Esophagus muscularis mucosa (tissue), 3 donors: ENCODE data around the gene CDC16.

Experiments used
- POLR2AphosphoS5 ChIP-seq, 2 donors: sonication (generic); formaldehyde crosslinking; IDR thresholded peaks; one replicate each; pipeline ENCODE4 v1.6.1; 2017; ENCODE audit warnings: antibody characterized with exemption in 2 of 2
- TF ChIP-seq, protein P1 (sequence below), 3 experiments: fragments of 200-600 bp in 2 of 3; fragments of 450-650 bp in 1 of 3; sonication (generic) in 2 of 3; IDR thresholded peaks; one replicate each; pipeline ENCODE4 v1.5.1; 2017 to 2019; ENCODE audit warnings: antibody characterized with exemption in 3 of 3, mild to moderate bottlenecking in 2 of 3, moderate library complexity in 1 of 3

DNA sequence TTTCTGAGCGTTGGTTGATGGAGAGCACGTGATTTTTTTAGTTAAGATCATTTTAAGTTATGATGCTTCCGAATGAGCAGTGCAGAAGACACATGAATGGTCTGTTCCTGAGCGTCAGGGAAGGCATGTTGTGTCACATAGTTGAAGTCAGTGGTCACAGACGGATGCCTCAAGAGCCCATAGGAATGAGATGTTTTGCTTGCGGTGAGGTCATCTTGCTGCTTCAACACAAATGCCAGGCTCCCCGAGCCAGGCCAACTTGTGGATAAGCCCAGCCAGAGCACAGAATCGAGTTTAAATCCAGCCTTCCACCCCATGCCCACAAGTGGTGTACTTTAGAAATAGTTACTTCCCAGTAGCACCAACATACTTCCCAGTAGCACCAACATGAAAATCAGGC is 52.1 kb downstream of the CDC16 start:
- TF ChIP-seq, protein P1, sequence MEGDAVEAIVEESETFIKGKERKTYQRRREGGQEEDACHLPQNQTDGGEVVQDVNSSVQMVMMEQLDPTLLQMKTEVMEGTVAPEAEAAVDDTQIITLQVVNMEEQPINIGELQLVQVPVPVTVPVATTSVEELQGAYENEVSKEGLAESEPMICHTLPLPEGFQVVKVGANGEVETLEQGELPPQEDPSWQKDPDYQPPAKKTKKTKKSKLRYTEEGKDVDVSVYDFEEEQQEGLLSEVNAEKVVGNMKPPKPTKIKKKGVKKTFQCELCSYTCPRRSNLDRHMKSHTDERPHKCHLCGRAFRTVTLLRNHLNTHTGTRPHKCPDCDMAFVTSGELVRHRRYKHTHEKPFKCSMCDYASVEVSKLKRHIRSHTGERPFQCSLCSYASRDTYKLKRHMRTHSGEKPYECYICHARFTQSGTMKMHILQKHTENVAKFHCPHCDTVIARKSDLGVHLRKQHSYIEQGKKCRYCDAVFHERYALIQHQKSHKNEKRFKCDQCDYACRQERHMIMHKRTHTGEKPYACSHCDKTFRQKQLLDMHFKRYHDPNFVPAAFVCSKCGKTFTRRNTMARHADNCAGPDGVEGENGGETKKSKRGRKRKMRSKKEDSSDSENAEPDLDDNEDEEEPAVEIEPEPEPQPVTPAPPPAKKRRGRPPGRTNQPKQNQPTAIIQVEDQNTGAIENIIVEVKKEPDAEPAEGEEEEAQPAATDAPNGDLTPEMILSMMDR (IDR thresholded peaks at IDR 0.05): no peak
- no peak for TF ChIP-seq POLR2AphosphoS5 (IDR thresholded peaks at IDR 0.05)
